KMS-11 (cell line): Measurements from ENCODE around the gene ETNK1.
A peak's percentile ranks its signal among the peaks of the same experiment; 100 is the strongest.

ENCODE experiments used
- H2AFZ ChIP-seq: fragments of 200-600 bp; sonication (generic); 2 replicates; pipeline ENCODE4 v1.6.1; 2016; ENCODE audit warnings: antibody characterized with exemption, mixed run types, low read depth
- H3K27ac ChIP-seq: fragments of 200-600 bp; sonication (generic); 2 replicates; pipeline ENCODE4 v1.6.1; 2016; ENCODE audit warnings: mild to moderate bottlenecking, mixed run types
- H3K27me3 ChIP-seq: fragments of 200-600 bp; sonication (generic); 2 replicates; pipeline ENCODE4 v1.6.1; 2017; ENCODE audit warnings: mild to moderate bottlenecking, low read depth, mixed run types, moderate library complexity; ENCODE audit not compliant: insufficient read depth
- H3K36me3 ChIP-seq: fragments of 200-600 bp; sonication (generic); 2 replicates; pipeline ENCODE4 v1.6.1; 2017; ENCODE audit warnings: mild to moderate bottlenecking, mixed run types; ENCODE audit not compliant: insufficient read depth
- H3K4me1 ChIP-seq: fragments of 200-600 bp; sonication (generic); 2 replicates; pipeline ENCODE4 v1.6.1; 2016; ENCODE audit warnings: mild to moderate bottlenecking, low read depth, mixed run types; ENCODE audit not compliant: poor library complexity, severe bottlenecking
- H3K4me2 ChIP-seq: fragments of 200-600 bp; sonication (generic); 2 replicates; pipeline ENCODE4 v1.7.0; 2016; ENCODE audit warnings: mild to moderate bottlenecking, mixed run types
- H3K4me3 ChIP-seq: fragments of 200-600 bp; sonication (generic); IDR thresholded peaks from 2 replicates; pipeline ENCODE4 v1.6.1; 2017; ENCODE audit warnings: low read depth, low read length, mixed read lengths; ENCODE audit not compliant: insufficient read depth
- H3K79me2 ChIP-seq: fragments of 200-600 bp; sonication (generic); 2 replicates; pipeline ENCODE4 v1.6.1; 2016; ENCODE audit warnings: low read depth, mixed run types; ENCODE audit not compliant: insufficient read depth
- H3K9ac ChIP-seq: fragments of 200-600 bp; sonication (generic); 2 replicates; pipeline ENCODE4 v1.6.1; 2016; ENCODE audit warnings: mild to moderate bottlenecking, mixed run types
- H4K20me1 ChIP-seq: fragments of 200-600 bp; sonication (generic); 2 replicates; pipeline ENCODE4 v1.6.1; 2016; ENCODE audit warnings: mild to moderate bottlenecking, mixed run types; ENCODE audit not compliant: insufficient read depth
- TF ChIP-seq, protein P1 (sequence below): fragments of 200-600 bp; sonication (generic); conservative IDR thresholded peaks from 2 replicates; pipeline ENCODE4 v1.6.1; 2017; ENCODE audit warnings: low read depth, mild to moderate bottlenecking, antibody characterized with exemption, low read length, moderate library complexity, mixed read lengths

ETNK1 gene

GRCh38 chr12:22722081-22722480 is 97.1 kb downstream of the ETNK1 start:
- Histone ChIP-seq H3K9ac (no peak overlapping the region), H2AFZ (no peak overlapping the region), H3K79me2 (no peaks in the 10 kb centered on the region), H3K4me2 (no peak overlapping the region), H3K27ac (no peak overlapping the region), H3K36me3 (no peaks in the 10 kb centered on the region), H3K27me3 (no peaks in the 10 kb centered on the region), H3K4me3 (no peak overlapping the region), H3K4me1 (peaks cover 23% of the 10 kb centered on the region), H4K20me1 (no peaks in the 10 kb centered on the region)
- TF ChIP-seq, protein P1, sequence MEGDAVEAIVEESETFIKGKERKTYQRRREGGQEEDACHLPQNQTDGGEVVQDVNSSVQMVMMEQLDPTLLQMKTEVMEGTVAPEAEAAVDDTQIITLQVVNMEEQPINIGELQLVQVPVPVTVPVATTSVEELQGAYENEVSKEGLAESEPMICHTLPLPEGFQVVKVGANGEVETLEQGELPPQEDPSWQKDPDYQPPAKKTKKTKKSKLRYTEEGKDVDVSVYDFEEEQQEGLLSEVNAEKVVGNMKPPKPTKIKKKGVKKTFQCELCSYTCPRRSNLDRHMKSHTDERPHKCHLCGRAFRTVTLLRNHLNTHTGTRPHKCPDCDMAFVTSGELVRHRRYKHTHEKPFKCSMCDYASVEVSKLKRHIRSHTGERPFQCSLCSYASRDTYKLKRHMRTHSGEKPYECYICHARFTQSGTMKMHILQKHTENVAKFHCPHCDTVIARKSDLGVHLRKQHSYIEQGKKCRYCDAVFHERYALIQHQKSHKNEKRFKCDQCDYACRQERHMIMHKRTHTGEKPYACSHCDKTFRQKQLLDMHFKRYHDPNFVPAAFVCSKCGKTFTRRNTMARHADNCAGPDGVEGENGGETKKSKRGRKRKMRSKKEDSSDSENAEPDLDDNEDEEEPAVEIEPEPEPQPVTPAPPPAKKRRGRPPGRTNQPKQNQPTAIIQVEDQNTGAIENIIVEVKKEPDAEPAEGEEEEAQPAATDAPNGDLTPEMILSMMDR, result no peak

GRCh38 chr12:22722779-22723178 is 97.8 kb downstream of the ETNK1 start:
- Histone ChIP-seq H3K4me3 (no peak overlapping the region), H3K9ac (no peak overlapping the region), H2AFZ (no peak overlapping the region), H3K27ac (no peak overlapping the region), H3K79me2 (no peaks in the 10 kb centered on the region), H3K27me3 (no peaks in the 10 kb centered on the region), H3K36me3 (no peaks in the 10 kb centered on the region), H3K4me1 (peaks cover 27% of the 10 kb centered on the region), H3K4me2 (no peak overlapping the region), H4K20me1 (no peaks in the 10 kb centered on the region)
- TF ChIP-seq, protein P1, result no peak

DNA sequence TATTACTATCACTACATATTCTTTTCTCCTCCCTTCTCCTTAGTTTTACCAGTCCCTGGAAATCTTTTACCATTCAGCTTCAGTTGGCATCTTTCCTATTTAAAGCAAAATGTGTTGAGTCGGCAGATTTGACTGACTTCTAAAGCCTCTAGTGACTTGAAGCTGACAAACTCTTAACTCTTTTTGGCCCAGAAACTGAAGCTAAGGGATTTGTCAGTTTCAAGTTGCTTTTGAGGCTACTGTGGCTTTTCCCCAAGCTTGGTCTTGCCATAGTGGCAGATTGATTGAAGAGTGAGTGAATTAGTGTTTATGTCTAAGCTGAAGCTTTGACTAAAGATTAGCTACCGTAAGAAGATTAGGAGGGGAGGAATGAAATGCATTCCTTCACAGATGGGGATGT is 104.0 kb downstream of the ETNK1 start:
- Histone ChIP-seq H3K4me1 (peaks cover 60% of the 10 kb centered on the region), H3K27me3 (no peaks in the 10 kb centered on the region), H3K27ac (no peak overlapping the region), H3K36me3 (no peaks in the 10 kb centered on the region), H3K79me2 (no peaks in the 10 kb centered on the region), H3K4me3 (no peak overlapping the region), H3K9ac (no peak overlapping the region), H2AFZ (no peak overlapping the region), H3K4me2 (peak overlapping the region; percentile 24; the same call in 1 of the 2 replicates), H4K20me1 (no peaks in the 10 kb centered on the region)
- TF ChIP-seq, protein P1, result no peak

DNA sequence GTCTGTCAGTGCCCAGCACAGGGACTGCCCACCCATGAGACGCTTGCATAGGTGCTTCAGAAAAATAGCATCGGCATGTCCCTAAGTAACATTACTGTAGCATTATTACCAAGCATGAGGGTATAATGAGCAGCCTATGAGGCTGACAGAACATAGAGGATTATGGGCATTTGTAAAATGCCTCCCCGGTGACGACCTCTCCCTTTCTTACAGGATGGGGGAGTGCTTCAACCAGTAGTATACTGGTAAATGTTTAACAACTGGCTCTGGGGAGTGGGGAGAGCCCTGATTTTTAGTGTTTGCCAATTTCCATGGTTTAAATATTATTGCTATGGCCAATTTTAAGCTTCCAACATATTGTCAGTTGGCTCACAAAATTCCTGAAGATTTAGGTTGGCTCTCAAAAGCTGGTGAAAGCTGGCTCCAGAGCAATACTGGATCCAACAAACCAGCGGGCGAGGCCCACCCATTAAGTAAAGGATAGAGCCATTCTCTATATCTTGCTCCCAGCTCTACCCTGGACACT is 104.5 kb downstream of the ETNK1 start:
- TF ChIP-seq, protein P1, result no peak
- Histone ChIP-seq H3K36me3 (no peaks in the 10 kb centered on the region), H3K79me2 (no peaks in the 10 kb centered on the region), H3K4me3 (no peak overlapping the region), H3K4me2 (peak overlapping the region; percentile 24; the same call in 1 of the 2 replicates), H2AFZ (no peak overlapping the region), H3K9ac (no peak overlapping the region), H3K27ac (no peak overlapping the region), H3K27me3 (no peaks in the 10 kb centered on the region), H3K4me1 (peaks cover 65% of the 10 kb centered on the region), H4K20me1 (no peaks in the 10 kb centered on the region)
